ENCODE results near the gene TBC1D24.

TBC1D24 gene

GRCh38 chr16:2490190-2491105, 15.5 kb downstream of the TBC1D24 start:
- DNase-seq (ENCODE audit: low read depth): no peak
- TF ChIP-seq CTCF (IDR thresholded peaks at IDR 0.05; ENCODE audit: low read depth, low read length): no peak
- TF ChIP-seq MYC (IDR thresholded peaks at IDR 0.05; ENCODE audit: low read depth, low read length): no peak
- TF ChIP-seq MAX (IDR thresholded peaks at IDR 0.05; ENCODE audit: low read depth, low read length): no peak
- TF ChIP-seq POLR2A (IDR thresholded peaks at IDR 0.05; ENCODE audit: extremely low read depth, insufficient read length): no peak
- no peak overlapping the region for H3K4me3 ChIP-seq (ENCODE audit: low read depth, low read length)

- TF ChIP-seq POLR2A (IDR thresholded peaks at IDR 0.05; ENCODE audit: extremely low read depth, insufficient read length): no peak
- TF ChIP-seq MYC (IDR thresholded peaks at IDR 0.05; ENCODE audit: low read depth, low read length): no peak
- TF ChIP-seq CTCF (IDR thresholded peaks at IDR 0.05; ENCODE audit: low read depth, low read length): no peak
- TF ChIP-seq MAX (IDR thresholded peaks at IDR 0.05; ENCODE audit: low read depth, low read length): no peak
- no peak for DNase-seq (ENCODE audit: low read depth)
- H3K4me3 ChIP-seq (ENCODE audit: low read depth, low read length): no peak overlapping the region
These were observed 17.4 kb downstream of the TBC1D24 start for GRCh38 chr16:2492292-2492691.

GRCh38 chr16:2493605-2494004, 18.7 kb downstream of the TBC1D24 start:
- TF ChIP-seq MAX (IDR thresholded peaks at IDR 0.05; ENCODE audit: low read depth, low read length): no peak
- DNase-seq (ENCODE audit: low read depth): no peak
- no peak overlapping the region for H3K4me3 ChIP-seq (ENCODE audit: low read depth, low read length)

GRCh38 chr16:2494616-2495015, 19.7 kb downstream of the TBC1D24 start:
- no peak for TF ChIP-seq POLR2A (IDR thresholded peaks at IDR 0.05; ENCODE audit: extremely low read depth, insufficient read length)
- no peak for TF ChIP-seq MYC (IDR thresholded peaks at IDR 0.05; ENCODE audit: low read depth, low read length)
- TF ChIP-seq CTCF (IDR thresholded peaks at IDR 0.05; ENCODE audit: low read depth, low read length): no peak
- no peak for TF ChIP-seq MAX (IDR thresholded peaks at IDR 0.05; ENCODE audit: low read depth, low read length)
- no peak overlapping the region for H3K4me3 ChIP-seq (ENCODE audit: low read depth, low read length)
- DNase-seq (ENCODE audit: low read depth): no peak

GRCh38 chr16:2495041-2495440, 20.1 kb downstream of the TBC1D24 start:
- no peak overlapping the region for H3K4me3 ChIP-seq (ENCODE audit: low read depth, low read length)
- no peak for TF ChIP-seq MYC (IDR thresholded peaks at IDR 0.05; ENCODE audit: low read depth, low read length)
- TF ChIP-seq MAX (IDR thresholded peaks at IDR 0.05; ENCODE audit: low read depth, low read length): no peak
- no peak for TF ChIP-seq POLR2A (IDR thresholded peaks at IDR 0.05; ENCODE audit: extremely low read depth, insufficient read length)
- no peak for TF ChIP-seq CTCF (IDR thresholded peaks at IDR 0.05; ENCODE audit: low read depth, low read length)
- no peak for DNase-seq (ENCODE audit: low read depth)
